Keratinocyte (primary cell): ENCODE results near the gene HPCAL1.

Experiments used
- CTCF ChIP-seq, 3 experiments: IDR thresholded peaks in 1 of 3; conservative IDR thresholded peaks in 1 of 3; optimal IDR thresholded peaks in 1 of 3; 2 replicates in 2 of 3; 3 replicates in 1 of 3; pipeline versions ENCODE3 to v1.5.1; 2011; ENCODE audit warnings: low read length in 3 of 3, mild to moderate bottlenecking in 3 of 3, moderate library complexity in 2 of 3, control low read depth in 1 of 3, inconsistent platforms in 1 of 3; ENCODE audit not compliant: insufficient read depth in 2 of 3; ENCODE audit errors: extremely low read depth in 1 of 3
- EZH2 ChIP-seq: IDR thresholded peaks from one replicate; pipeline ENCODE4 v1.6.1; 2012; ENCODE audit warnings: inconsistent platforms, mild to moderate bottlenecking, low read length, moderate library complexity

GRCh38 chr2:10296142-10296541 lies 6.6 kb upstream of the HPCAL1 start:
- TF ChIP-seq EZH2 (no peak), CTCF (optimal IDR thresholded peaks at IDR 0.05 in 1 of 3, IDR thresholded peaks at IDR 0.05 in 1 of 3, conservative IDR thresholded peaks at IDR 0.05 in 1 of 3; ENCODE audit: extremely low read depth in 1 of 3, insufficient read depth in 2 of 3, low read length in 3 of 3) (no peak)
